Measurements from ENCODE around the gene ILK.

GRCh38 chr11:6646918-6647679 is 43.5 kb downstream of the ILK start:
- TF ChIP-seq CTCF (IDR thresholded peaks at IDR 0.05) = no peak
- no peak for TF ChIP-seq POLR2A (IDR thresholded peaks at IDR 0.05)
